Skin epidermis (tissue), 12 donors: ENCODE data around the gene MOV10.

Experiments used
- H3K27ac ChIP-seq, 21 experiments: fragments of 200-600 bp; sonication (generic) in 11 of 21; one replicate each; pipeline ENCODE4 v1.5.0; 2020; ENCODE audit warnings: mild to moderate bottlenecking in 3 of 21, inconsistent platforms in 2 of 21, moderate library complexity in 2 of 21
- H3K4me3 ChIP-seq, 7 experiments: fragments of 200-600 bp; sonication (generic) in 2 of 7; one replicate each; pipeline ENCODE4 v1.5.0; 2020; ENCODE audit warnings: inconsistent platforms in 2 of 7, mild to moderate bottlenecking in 2 of 7, moderate library complexity in 1 of 7

Gene MOV10

DNA sequence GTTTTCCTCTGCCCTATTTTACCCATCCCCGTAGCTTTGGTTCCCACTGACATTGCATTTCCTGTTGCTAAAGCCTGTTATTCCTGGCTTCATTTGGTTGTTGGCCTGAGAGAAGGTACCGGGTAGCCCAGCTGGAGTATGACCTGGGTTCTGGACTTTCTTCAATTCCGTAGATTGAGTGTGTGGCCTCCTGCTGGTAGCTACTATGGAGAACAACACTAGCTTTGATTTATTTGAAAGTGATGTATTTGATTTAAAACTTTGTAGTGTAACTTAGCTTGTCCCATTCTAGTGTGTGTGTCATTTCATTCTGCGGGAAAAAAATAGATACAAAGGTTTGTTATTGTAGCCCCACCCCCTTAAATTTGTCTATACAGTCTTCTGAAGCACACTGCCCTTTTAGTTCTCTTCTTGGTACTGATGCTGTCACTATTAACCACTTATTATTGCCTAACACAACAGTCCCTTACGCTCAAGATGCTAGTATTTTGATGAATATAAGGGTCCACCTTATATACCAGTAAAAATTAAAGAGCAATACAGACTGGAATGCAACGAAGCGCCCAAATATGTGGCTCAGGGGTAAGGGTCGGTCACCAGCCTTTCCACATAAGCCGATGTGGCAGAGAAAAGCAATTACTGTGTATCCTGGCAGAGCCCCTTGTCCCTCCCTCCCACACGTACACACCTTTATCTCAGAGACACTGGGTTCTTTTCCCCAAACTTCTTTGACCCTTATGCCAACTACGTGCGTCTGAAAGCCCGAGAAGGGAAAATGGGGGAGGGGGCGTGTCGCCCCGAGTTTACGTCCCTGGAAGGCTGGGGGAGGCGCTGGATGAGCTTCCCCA lies 643 bp upstream of the MOV10 start:
- Histone ChIP-seq H3K27ac (peak overlapping the region; percentile 39 to 99 (median 93)), H3K4me3 (peak overlapping the region; percentile 67 to 97 (median 82))

GRCh38 chr1:112674986-112675727 lies 698 bp downstream of the MOV10 start:
- peak overlapping the region; percentile 39 to 99 (median 93) for H3K27ac ChIP-seq
- peak overlapping the region; percentile 67 to 97 (median 82) for H3K4me3 ChIP-seq

- Histone ChIP-seq H3K4me3 (peak overlapping the region; percentile 67 to 97 (median 82)), H3K27ac (peak overlapping the region in 19 of 21 experiments; percentile 7 to 99 (median 94))
These were observed 1.4 kb downstream of the MOV10 start for GRCh38 chr1:112675728-112676381.

- no peak overlapping the region for H3K27ac ChIP-seq
- no peak overlapping the region for H3K4me3 ChIP-seq
These were observed 2.1 kb downstream of the MOV10 start for GRCh38 chr1:112676543-112676942.

GRCh38 chr1:112677501-112677900 lies 3.0 kb downstream of the MOV10 start:
- H3K4me3 ChIP-seq = no peak overlapping the region
- no peak overlapping the region for H3K27ac ChIP-seq

- Histone ChIP-seq H3K4me3 (no peak overlapping the region), H3K27ac (no peak overlapping the region)
These were observed 4.1 kb downstream of the MOV10 start for GRCh38 chr1:112678605-112679004.

DNA sequence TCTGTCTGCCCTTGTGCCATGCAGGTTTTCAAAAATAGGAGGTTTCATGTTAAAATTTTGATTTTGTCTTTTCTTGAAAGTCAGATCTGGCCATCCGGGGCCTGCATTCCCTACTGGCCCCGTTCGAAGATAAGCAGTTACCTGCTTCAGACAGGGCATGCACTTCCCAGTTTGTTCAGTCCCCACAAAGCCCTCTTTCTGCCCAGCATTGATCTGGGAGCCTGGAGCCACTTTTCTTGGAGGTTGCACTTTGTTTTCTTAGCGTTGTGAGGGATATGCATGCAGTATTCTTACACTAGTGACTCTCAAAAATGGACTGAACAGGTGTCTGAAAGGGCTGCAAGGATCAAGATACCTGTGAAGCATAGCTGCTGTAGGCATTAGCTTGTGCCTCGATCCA lies 11.5 kb downstream of the MOV10 start:
- Histone ChIP-seq H3K4me3 (no peak overlapping the region), H3K27ac (no peak overlapping the region)

GRCh38 chr1:112686417-112686816 lies 12.0 kb downstream of the MOV10 start:
- H3K4me3 ChIP-seq = no peak overlapping the region
- no peak overlapping the region for H3K27ac ChIP-seq

DNA sequence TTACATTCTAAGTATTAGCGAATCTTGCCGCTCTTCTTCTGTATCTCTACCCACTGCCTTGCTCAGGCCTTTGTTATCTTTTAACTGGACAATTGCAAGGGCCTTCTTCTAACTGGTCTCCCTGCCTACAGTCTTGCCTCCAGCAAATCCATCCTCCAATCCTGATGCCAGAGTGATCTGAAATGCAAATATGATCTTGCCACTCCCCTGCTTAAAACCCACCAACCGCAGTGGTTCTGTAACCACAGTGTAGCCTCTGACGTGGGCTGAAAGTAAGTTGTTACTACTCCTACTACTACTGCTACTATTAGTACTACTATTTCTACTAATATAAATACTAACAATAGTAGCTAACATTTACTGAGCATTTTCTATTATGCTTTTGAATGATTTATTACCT lies 12.4 kb downstream of the MOV10 start:
- Histone ChIP-seq H3K27ac (peak overlapping the region in 3 of 21 experiments; percentile 4 to 48 (median 41)), H3K4me3 (no peak overlapping the region)

DNA sequence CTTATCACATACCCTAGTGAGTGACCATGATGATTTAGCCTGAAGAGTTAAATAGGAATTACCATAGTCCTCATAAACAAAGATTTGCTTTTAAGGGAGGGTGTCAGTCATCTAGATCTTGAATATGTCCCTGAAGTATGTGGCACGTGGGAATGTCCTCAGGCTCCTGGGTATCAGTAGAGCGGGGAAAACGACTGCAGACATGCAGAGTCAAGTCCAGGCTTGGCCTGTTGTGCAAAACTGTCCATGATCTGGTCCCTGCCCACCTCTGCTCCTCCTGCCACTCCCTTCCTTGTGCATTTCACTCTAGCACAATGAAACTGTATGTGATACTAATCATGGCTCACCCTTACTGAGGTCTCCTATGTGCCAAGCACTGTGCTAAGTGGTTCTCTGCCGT lies 12.9 kb downstream of the MOV10 start:
- peak overlapping the region in 9 of 21 experiments; percentile 8 to 71 (median 41) for H3K27ac ChIP-seq

GRCh38 chr1:112687785-112688496 lies 13.5 kb downstream of the MOV10 start:
- Histone ChIP-seq H3K27ac (peak overlapping the region in 9 of 21 experiments; percentile 8 to 71 (median 36)), H3K4me3 (no peak overlapping the region)

More for the DNA sequence above, 12.9 kb downstream of the MOV10 start:
- H3K4me3 ChIP-seq = no peak overlapping the region

GRCh38 chr1:112688781-112689193 lies 14.3 kb downstream of the MOV10 start:
- peak overlapping the region in 3 of 21 experiments; percentile 21 to 68 (median 24) for H3K27ac ChIP-seq
- H3K4me3 ChIP-seq = no peak overlapping the region

DNA sequence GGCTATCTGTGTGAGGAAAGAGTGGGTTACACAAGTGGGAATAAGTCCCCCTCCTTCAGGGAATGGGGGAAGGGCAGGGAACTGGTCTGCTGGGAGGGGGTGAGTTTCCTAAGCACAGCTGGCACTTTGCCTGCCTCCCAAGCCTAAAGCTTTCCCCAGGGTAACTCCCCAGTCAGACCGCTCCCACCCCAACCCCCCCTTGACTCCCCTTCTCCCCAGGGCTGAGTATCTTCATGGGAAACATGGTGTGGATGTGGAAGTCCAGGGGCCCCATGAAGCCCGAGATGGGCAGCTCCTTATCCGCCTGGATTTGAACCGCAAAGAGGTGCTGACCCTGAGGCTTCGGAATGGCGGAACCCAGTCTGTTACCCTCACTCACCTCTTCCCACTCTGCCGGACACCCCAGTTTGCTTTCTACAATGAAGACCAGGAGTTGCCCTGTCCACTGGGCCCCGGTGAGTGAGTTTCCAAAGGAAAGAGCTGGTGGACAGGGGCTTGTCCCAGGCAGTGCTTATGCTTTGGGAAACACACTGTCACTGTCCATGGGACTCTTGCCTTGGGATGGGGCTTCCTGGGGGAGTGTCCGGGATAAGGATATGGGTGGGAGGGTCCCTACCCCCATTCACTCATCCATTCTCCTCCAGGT lies 14.9 kb downstream of the MOV10 start:
- Histone ChIP-seq H3K27ac (peak overlapping the region in 1 of 21 experiments; percentile 21), H3K4me3 (no peak overlapping the region)

GRCh38 chr1:112689842-112690237 lies 15.4 kb downstream of the MOV10 start:
- Histone ChIP-seq H3K27ac (no peak overlapping the region), H3K4me3 (no peak overlapping the region)

DNA sequence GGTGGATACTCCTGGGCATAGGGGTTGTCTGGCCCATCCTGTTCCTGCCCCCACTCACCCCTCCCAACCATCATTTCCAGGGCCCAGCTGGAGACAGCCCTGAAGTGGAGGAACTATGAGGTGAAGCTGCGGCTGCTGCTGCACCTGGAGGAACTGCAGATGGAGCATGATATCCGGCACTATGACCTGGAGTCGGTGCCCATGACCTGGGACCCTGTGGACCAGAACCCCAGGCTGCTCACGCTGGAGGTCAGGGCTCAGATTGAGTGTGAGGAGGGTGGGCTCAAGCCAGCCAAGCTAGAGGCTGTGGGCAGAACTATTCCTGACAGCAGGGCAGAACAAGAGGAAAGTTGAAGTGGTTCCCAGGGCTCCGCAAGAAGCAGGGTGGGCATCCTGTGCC lies 18.2 kb downstream of the MOV10 start:
- Histone ChIP-seq H3K4me3 (no peak overlapping the region), H3K27ac (no peak overlapping the region)

DNA sequence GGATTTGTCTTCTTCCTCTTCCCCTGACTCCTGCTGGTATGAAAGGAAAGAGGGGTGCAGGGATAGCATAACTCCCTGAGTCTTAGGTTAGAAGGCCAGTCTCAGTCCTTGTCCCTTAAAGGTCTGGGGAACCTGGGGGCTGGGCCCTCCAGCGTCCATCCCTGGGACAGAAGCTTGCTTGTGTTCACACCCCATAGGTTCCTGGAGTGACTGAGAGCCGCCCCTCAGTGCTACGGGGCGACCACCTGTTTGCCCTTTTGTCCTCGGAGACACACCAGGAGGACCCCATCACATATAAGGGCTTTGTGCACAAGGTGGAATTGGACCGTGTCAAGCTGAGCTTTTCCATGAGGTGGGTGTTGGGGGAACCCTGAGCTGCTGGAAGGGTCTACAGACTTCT lies 19.4 kb downstream of the MOV10 start:
- Histone ChIP-seq H3K27ac (no peak overlapping the region), H3K4me3 (no peak overlapping the region)

DNA sequence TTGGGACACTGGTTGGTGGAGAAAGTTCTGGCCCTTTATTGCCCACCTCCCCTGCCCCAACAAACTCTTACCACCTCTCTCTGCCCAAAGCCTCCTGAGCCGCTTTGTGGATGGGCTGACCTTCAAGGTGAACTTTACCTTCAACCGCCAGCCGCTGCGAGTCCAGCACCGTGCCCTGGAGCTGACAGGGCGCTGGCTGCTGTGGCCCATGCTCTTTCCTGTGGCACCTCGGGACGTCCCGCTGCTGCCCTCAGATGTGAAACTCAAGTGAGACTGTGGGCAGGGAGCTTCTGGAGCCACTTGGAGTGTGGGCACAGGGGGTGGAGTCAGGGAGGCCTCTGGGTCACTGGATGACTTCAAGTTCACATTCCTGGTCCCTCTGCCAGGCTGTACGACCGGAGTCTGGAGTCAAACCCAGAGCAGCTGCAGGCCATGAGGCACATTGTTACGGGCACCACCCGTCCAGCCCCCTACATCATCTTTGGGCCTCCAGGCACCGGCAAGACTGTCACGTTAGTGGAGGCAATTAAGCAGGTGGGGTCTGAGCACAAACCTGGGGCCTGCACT lies 20.0 kb downstream of the MOV10 start:
- no peak overlapping the region for H3K27ac ChIP-seq

GRCh38 chr1:112695276-112695675 lies 20.8 kb downstream of the MOV10 start:
- Histone ChIP-seq H3K4me3 (no peak overlapping the region), H3K27ac (no peak overlapping the region)

More for the DNA sequence above, 20.0 kb downstream of the MOV10 start:
- H3K4me3 ChIP-seq = no peak overlapping the region
